Measurements from ENCODE around the gene CCDC197. TPM values are rescaled to one million over a fixed set of nuclear protein-coding genes. Genes with fewer than 3 reads are reported as not detected.

The CCDC197 gene
- total RNA-seq, 4 donors from 2014 or later: not detected

- TF ChIP-seq, protein P1, sequence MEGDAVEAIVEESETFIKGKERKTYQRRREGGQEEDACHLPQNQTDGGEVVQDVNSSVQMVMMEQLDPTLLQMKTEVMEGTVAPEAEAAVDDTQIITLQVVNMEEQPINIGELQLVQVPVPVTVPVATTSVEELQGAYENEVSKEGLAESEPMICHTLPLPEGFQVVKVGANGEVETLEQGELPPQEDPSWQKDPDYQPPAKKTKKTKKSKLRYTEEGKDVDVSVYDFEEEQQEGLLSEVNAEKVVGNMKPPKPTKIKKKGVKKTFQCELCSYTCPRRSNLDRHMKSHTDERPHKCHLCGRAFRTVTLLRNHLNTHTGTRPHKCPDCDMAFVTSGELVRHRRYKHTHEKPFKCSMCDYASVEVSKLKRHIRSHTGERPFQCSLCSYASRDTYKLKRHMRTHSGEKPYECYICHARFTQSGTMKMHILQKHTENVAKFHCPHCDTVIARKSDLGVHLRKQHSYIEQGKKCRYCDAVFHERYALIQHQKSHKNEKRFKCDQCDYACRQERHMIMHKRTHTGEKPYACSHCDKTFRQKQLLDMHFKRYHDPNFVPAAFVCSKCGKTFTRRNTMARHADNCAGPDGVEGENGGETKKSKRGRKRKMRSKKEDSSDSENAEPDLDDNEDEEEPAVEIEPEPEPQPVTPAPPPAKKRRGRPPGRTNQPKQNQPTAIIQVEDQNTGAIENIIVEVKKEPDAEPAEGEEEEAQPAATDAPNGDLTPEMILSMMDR (IDR thresholded peaks at IDR 0.05; ENCODE audit: low read depth): no peak
These were observed 4.6 kb downstream of the CCDC197 start for GRCh38 chr14:94001501-94002396.

GRCh38 chr14:94003397-94003796 lies 6.3 kb downstream of the CCDC197 start:
- TF ChIP-seq, protein P1 (IDR thresholded peaks at IDR 0.05; ENCODE audit: low read depth): no peak

GRCh38 chr14:94004015-94004414 lies 6.9 kb downstream of the CCDC197 start:
- TF ChIP-seq, protein P1 (IDR thresholded peaks at IDR 0.05; ENCODE audit: low read depth): no peak

- TF ChIP-seq, protein P1 (IDR thresholded peaks at IDR 0.05; ENCODE audit: low read depth): no peak
These were observed 8.4 kb downstream of the CCDC197 start for GRCh38 chr14:94005324-94006073.

GRCh38 chr14:94008234-94008633 lies 11.1 kb downstream of the CCDC197 start:
- TF ChIP-seq, protein P1 (IDR thresholded peaks at IDR 0.05; ENCODE audit: low read depth): no peak

DNA sequence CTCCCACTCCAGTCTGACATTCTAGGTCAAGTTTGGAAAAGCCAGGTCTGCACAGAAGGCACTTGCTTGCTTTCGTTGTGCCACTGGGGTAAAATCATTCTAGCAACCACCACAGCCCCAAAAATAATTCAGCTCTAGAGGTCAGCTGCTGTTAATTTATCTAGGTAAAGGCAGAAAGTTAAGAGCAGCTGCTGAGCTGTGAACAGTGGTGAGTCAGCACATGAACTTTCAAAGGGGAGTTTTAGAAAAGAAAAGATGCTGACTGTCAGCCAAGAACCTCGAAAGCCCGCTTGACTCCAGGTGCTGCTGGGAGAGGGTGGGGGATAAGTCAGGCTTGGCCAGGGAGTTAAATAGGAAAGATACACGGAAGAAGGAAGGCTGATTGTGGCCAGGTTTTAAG lies 12.7 kb downstream of the CCDC197 start:
- TF ChIP-seq, protein P1 (IDR thresholded peaks at IDR 0.05; ENCODE audit: low read depth): no peak

- TF ChIP-seq, protein P1 (IDR thresholded peaks at IDR 0.05; ENCODE audit: low read depth): no peak
These were observed 13.5 kb downstream of the CCDC197 start for GRCh38 chr14:94010625-94011024.
